DND-41 (cell line): ENCODE results near the gene BATF.

Experiments
- ATAC-seq: fragments of 200-7000 bp; cut with Tn5 transposase; 3 replicates; pipeline ENCODE4 v1.9.1; 2021; ENCODE audit warnings: low read depth; ENCODE audit not compliant: insufficient read depth
- DNase-seq: peaks from one replicate; pipeline ENCODE4 v3.0.0-alpha.2; 2020
- H2AFZ ChIP-seq: 2 replicates; pipeline ENCODE4 v1.6.0; 2012; ENCODE audit warnings: low read depth, low read length
- H3K27ac ChIP-seq: 2 replicates; pipeline ENCODE4 v1.5.1; 2012; ENCODE audit warnings: low read length, inconsistent platforms
- H3K27me3 ChIP-seq: fragments of 200-600 bp; sonication (generic); 2 replicates; pipeline ENCODE4 v1.6.0; 2012; ENCODE audit warnings: low read length, mild to moderate bottlenecking, inconsistent platforms; ENCODE audit not compliant: insufficient read depth, poor library complexity
- H3K36me3 ChIP-seq: 2 replicates; pipeline ENCODE4 v1.5.1; 2012; ENCODE audit warnings: low read length, inconsistent platforms; ENCODE audit not compliant: insufficient read depth
- H3K4me1 ChIP-seq: 2 replicates; pipeline ENCODE4 v1.5.1; 2012; ENCODE audit warnings: mild to moderate bottlenecking, low read length; ENCODE audit not compliant: insufficient read depth
- H3K4me2 ChIP-seq: 2 replicates; pipeline ENCODE4 v1.6.0; 2012; ENCODE audit warnings: mild to moderate bottlenecking, moderate library complexity, low read length, inconsistent platforms; ENCODE audit not compliant: insufficient read depth
- H3K4me3 ChIP-seq, 2 experiments: fragments of 200-600 bp in 1 of 2; shearing (Covaris generic) in 1 of 2; 2 replicates each; pipeline ENCODE4 v1.5.1; 2012 to 2016; ENCODE audit warnings: inconsistent platforms in 2 of 2, low read length in 2 of 2, mild to moderate bottlenecking in 2 of 2, low read depth in 1 of 2, moderate library complexity in 1 of 2
- H3K79me2 ChIP-seq: 2 replicates; pipeline ENCODE4 v1.6.0; 2012; ENCODE audit warnings: low read length, inconsistent platforms; ENCODE audit not compliant: insufficient read depth
- H3K9ac ChIP-seq: 2 replicates; pipeline ENCODE4 v1.6.0; 2012; ENCODE audit warnings: low read depth, mild to moderate bottlenecking, inconsistent platforms, low read length, moderate library complexity
- H3K9me3 ChIP-seq: 2 replicates; pipeline ENCODE4 v1.5.1; 2012; ENCODE audit warnings: low read length, moderate library complexity, mild to moderate bottlenecking, inconsistent platforms; ENCODE audit not compliant: insufficient read depth, severe bottlenecking
- H4K20me1 ChIP-seq: 2 replicates; pipeline ENCODE4 v1.6.0; 2012; ENCODE audit warnings: low read length; ENCODE audit not compliant: insufficient read depth
- CTCF ChIP-seq: IDR thresholded peaks from 2 replicates; pipeline ENCODE4 v1.5.1; 2012; ENCODE audit warnings: borderline replicate concordance, low read length, moderate library complexity, mild to moderate bottlenecking; ENCODE audit not compliant: poor library complexity, severe bottlenecking; ENCODE audit errors: extremely low read depth
- EZH2 ChIP-seq: IDR thresholded peaks from 3 replicates; pipeline ENCODE4 v1.6.1; 2012; ENCODE audit warnings: borderline replicate concordance, low read depth, mild to moderate bottlenecking, moderate library complexity, low read length, inconsistent platforms; ENCODE audit not compliant: severe bottlenecking

The BATF gene

GRCh38 chr14:75543786-75544185 lies 21.5 kb downstream of the BATF start:
- Histone ChIP-seq H3K4me2 (no peak overlapping the region), H3K36me3 (no peaks in the 10 kb centered on the region)

GRCh38 chr14:75545907-75546306 lies 23.6 kb downstream of the BATF start:
- Histone ChIP-seq H3K79me2 (no peaks in the 10 kb centered on the region), H3K27me3 (no peaks in the 10 kb centered on the region), H3K9ac (no peak overlapping the region), H3K4me3 (no peak overlapping the region), H3K36me3 (no peaks in the 10 kb centered on the region), H3K9me3 (no peaks in the 10 kb centered on the region), H3K4me1 (no peaks in the 10 kb centered on the region), H2AFZ (no peak overlapping the region), H3K4me2 (no peak overlapping the region), H3K27ac (no peak overlapping the region), H4K20me1 (0 out of 2 replicates have a peak, but pooled peaks cover 5% of the 10 kb centered on the region)
- TF ChIP-seq CTCF: no peak
- TF ChIP-seq EZH2: no peak
- DNase-seq (no peak), ATAC-seq (no peak)

More at GRCh38 chr14:75543786-75544185, 21.5 kb downstream of the BATF start:
- TF ChIP-seq CTCF (no peak), EZH2 (no peak)
- H3K9me3 ChIP-seq: no peaks in the 10 kb centered on the region
- H3K79me2 ChIP-seq: no peaks in the 10 kb centered on the region
- no peak overlapping the region for H3K4me3 ChIP-seq
- H4K20me1 ChIP-seq: 0 out of 2 replicates have a peak, but pooled peaks cover 5% of the 10 kb centered on the region
- ATAC-seq: no peak
- H3K9ac ChIP-seq: no peak overlapping the region
- no peaks in the 10 kb centered on the region for H3K27me3 ChIP-seq
- H3K27ac ChIP-seq: no peak overlapping the region
- no peak for DNase-seq
- H3K4me1 ChIP-seq: no peaks in the 10 kb centered on the region
- no peak overlapping the region for H2AFZ ChIP-seq

GRCh38 chr14:75547552-75548250 lies 25.4 kb downstream of the BATF start:
- Histone ChIP-seq H3K9ac (no peak overlapping the region), H3K27ac (no peak overlapping the region), H3K27me3 (no peaks in the 10 kb centered on the region), H3K36me3 (no peaks in the 10 kb centered on the region), H3K4me3 (no peak overlapping the region), H3K4me2 (no peak overlapping the region), H4K20me1 (no peaks in the 10 kb centered on the region), H3K79me2 (no peaks in the 10 kb centered on the region), H3K9me3 (no peaks in the 10 kb centered on the region), H3K4me1 (no peaks in the 10 kb centered on the region), H2AFZ (no peak overlapping the region)
- TF ChIP-seq CTCF: no peak
- TF ChIP-seq EZH2: no peak
- DNase-seq (no peak), ATAC-seq (no peak)
